SK-N-MC (cell line): ENCODE measurements around the gene HSPA1L.

Experiments
- EZH2 ChIP-seq: fragments of 200-600 bp; sonication (generic); IDR thresholded peaks from one replicate; pipeline ENCODE4 v1.6.1; 2017; ENCODE audit warnings: antibody characterized with exemption
- POLR2AphosphoS5 ChIP-seq: IDR thresholded peaks from 2 replicates; pipeline ENCODE4 v1.6.1; 2012; ENCODE audit warnings: mild to moderate bottlenecking, low read depth, low read length, borderline replicate concordance

DNA sequence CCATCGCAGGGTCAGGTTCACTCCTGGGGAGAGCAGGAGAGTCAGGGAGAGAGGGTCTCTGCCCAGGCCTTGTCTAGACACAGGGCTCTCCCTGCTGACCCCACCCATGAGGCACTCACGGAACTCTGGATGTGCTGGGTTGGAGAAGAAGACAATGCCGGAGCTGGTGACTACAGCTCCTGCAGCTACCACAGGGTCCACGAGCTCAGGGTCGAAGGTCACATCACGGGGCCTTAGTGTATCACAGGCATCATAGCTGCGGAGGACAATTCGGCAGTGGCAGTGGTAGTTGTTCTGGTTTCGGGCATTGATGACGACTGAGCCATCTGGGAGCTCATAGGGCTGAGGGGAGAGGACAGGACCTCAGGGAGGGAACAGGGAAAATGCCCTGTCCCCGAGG is 44.8 kb upstream of the HSPA1L start:
- no peak for TF ChIP-seq EZH2
- TF ChIP-seq POLR2AphosphoS5: no peak
